GM23248 (cell line): Measurements from ENCODE around the gene FXR1. TPM values are rescaled to one million over a fixed set of nuclear protein-coding genes. Genes with fewer than 3 reads are reported as not detected.
A peak's percentile ranks its signal among the peaks of the same experiment; 100 is the strongest.

ENCODE experiments used
- DNase-seq: peaks from one replicate; pipeline ENCODE4 v3.0.0-alpha.2; 2015
- H2AFZ ChIP-seq: fragments of 200-600 bp; sonication (generic); 2 replicates; pipeline ENCODE4 v1.6.1; 2016; ENCODE audit warnings: antibody characterized with exemption
- H3F3A ChIP-seq: fragments of 200-600 bp; sonication (generic); 2 replicates; pipeline ENCODE4 v1.6.1; 2016; ENCODE audit warnings: mild to moderate bottlenecking, antibody characterized with exemption, mixed run types; ENCODE audit not compliant: insufficient read depth
- H3K27ac ChIP-seq: fragments of 200-600 bp; sonication (generic); 2 replicates; pipeline ENCODE4 v1.5.1; 2016; ENCODE audit warnings: mild to moderate bottlenecking
- H3K27me3 ChIP-seq: fragments of 200-600 bp; sonication (generic); replicated peaks from 2 replicates; pipeline ENCODE4 v1.6.1; 2016; ENCODE audit warnings: mild to moderate bottlenecking; ENCODE audit not compliant: insufficient read depth
- H3K36me3 ChIP-seq: fragments of 200-600 bp; sonication (generic); 2 replicates; pipeline ENCODE4 v1.6.1; 2016; ENCODE audit warnings: low read depth, mild to moderate bottlenecking
- H3K4me1 ChIP-seq: fragments of 200-600 bp; sonication (generic); 2 replicates; pipeline ENCODE4 v1.6.1; 2016; ENCODE audit warnings: mild to moderate bottlenecking; ENCODE audit not compliant: insufficient read depth
- H3K4me2 ChIP-seq: fragments of 200-600 bp; sonication (generic); one replicate; pipeline ENCODE4 v1.6.1; 2016; ENCODE audit warnings: mild to moderate bottlenecking; ENCODE audit not compliant: unreplicated experiment
- H3K4me3 ChIP-seq: fragments of 200-600 bp; sonication (generic); 2 replicates; pipeline ENCODE4 v1.5.1; 2016; ENCODE audit warnings: mild to moderate bottlenecking
- H3K79me2 ChIP-seq: fragments of 200-600 bp; sonication (generic); 2 replicates; pipeline ENCODE4 v1.6.1; 2016; ENCODE audit warnings: mild to moderate bottlenecking; ENCODE audit not compliant: insufficient read depth
- H3K9ac ChIP-seq: fragments of 200-600 bp; sonication (generic); 2 replicates; pipeline ENCODE4 v1.6.1; 2016; ENCODE audit warnings: mild to moderate bottlenecking
- H3K9me2 ChIP-seq: fragments of 200-600 bp; sonication (generic); 2 replicates; pipeline ENCODE4 v1.6.1; 2016; ENCODE audit warnings: mixed run types, mild to moderate bottlenecking, moderate library complexity; ENCODE audit not compliant: insufficient read depth
- H3K9me3 ChIP-seq: fragments of 200-600 bp; sonication (generic); one replicate; pipeline ENCODE4 v1.6.1; 2017; ENCODE audit warnings: low read depth
- H4K20me1 ChIP-seq: fragments of 200-600 bp; sonication (generic); 2 replicates; pipeline ENCODE4 v1.6.0; 2016; ENCODE audit not compliant: insufficient read depth
- EZH2 ChIP-seq: fragments of 200-600 bp; sonication (generic); IDR thresholded peaks from 2 replicates; pipeline ENCODE4 v1.6.1; 2018; ENCODE audit warnings: antibody characterized with exemption, mild to moderate bottlenecking; ENCODE audit not compliant: insufficient read depth, poor library complexity, severe bottlenecking
- EZH2phosphoT487 ChIP-seq: fragments of 200-600 bp; sonication (generic); IDR thresholded peaks from 2 replicates; pipeline ENCODE4 v1.6.1; 2018; ENCODE audit warnings: antibody characterized with exemption, moderate library complexity, mild to moderate bottlenecking, low read depth; ENCODE audit not compliant: insufficient read depth
- WGBS, 2 experiments: methylation state at CpG; one replicate each; pipeline ENCODE4 v1.1.6; 2015 to 2017; ENCODE audit warnings: low lambda C conversion rate in 2 of 2, low coverage in 1 of 2; ENCODE audit errors: missing lambda C conversion rate in 2 of 2; 5-methylcytosine and 5-hydroxymethylcytosine counted together
- in situ Hi-C: fragments of 300-500 bp; cut with MboI; formaldehyde crosslinking; loops from 2 replicates; pipeline ENCODE4 v1.15.0; 2020
- polyA plus RNA-seq: library from polyadenylated mRNA; unstranded; fragments of >200 nt; fragmentation: Nextera tagmentation; extraction: Ambion mirVana; gene quantifications from 2 replicates; pipeline ENCODE4 v1.2.1, GENCODE V29; 2016
- total RNA-seq: library from RNA; depleted of rRNA; stranded (reverse); fragments of >200 nt; shearing (Covaris generic); gene quantifications from 2 replicates; pipeline ENCODE4 v1.2.3, GENCODE V29; 2014

The FXR1 gene
- total and polyA plus RNA-seq, 2 experiments from 2014 or later: 36.3 to 105 TPM

GRCh38 chr3:181006541-181006940, 94.1 kb downstream of the FXR1 start:
- H4K20me1 ChIP-seq: no peaks in the 10 kb centered on the region
- no peak overlapping the region for H3K4me2 ChIP-seq
- peak; percentile 10 for DNase-seq
- no peaks in the 10 kb centered on the region for H3K9me3 ChIP-seq
- H2AFZ ChIP-seq: no peak overlapping the region
- H3K4me1 ChIP-seq: no peaks in the 10 kb centered on the region
- in situ Hi-C loops: no loop called here
- TF ChIP-seq EZH2phosphoT487 (no peak), EZH2 (no peak)
- 44 to 56% methylated on average over 7 of the region's 7 CpGs for WGBS, 2 experiments
- H3K36me3 ChIP-seq: no peaks in the 10 kb centered on the region
- no peaks in the 10 kb centered on the region for H3F3A ChIP-seq
- H3K27me3 ChIP-seq: no peaks in the 10 kb centered on the region
- no peaks in the 10 kb centered on the region for H3K79me2 ChIP-seq
- no peak overlapping the region for H3K4me3 ChIP-seq
- H3K9me2 ChIP-seq: no peaks in the 10 kb centered on the region
- no peak overlapping the region for H3K9ac ChIP-seq
- no peak overlapping the region for H3K27ac ChIP-seq

GRCh38 chr3:181007262-181007661, 94.8 kb downstream of the FXR1 start:
- in situ Hi-C loops: no loop called here
- Histone ChIP-seq H2AFZ (no peak overlapping the region), H3K27me3 (no peaks in the 10 kb centered on the region), H3K9me2 (no peaks in the 10 kb centered on the region), H3K9me3 (no peaks in the 10 kb centered on the region), H3K36me3 (no peaks in the 10 kb centered on the region), H3K79me2 (no peaks in the 10 kb centered on the region), H3K4me3 (no peak overlapping the region), H3K27ac (no peak overlapping the region), H3K4me2 (no peak overlapping the region), H4K20me1 (no peaks in the 10 kb centered on the region), H3F3A (no peaks in the 10 kb centered on the region), H3K4me1 (no peaks in the 10 kb centered on the region), H3K9ac (no peak overlapping the region)
- no peak for TF ChIP-seq EZH2
- TF ChIP-seq EZH2phosphoT487: no peak
- WGBS, 2 experiments: 77 to 90% methylated on average over 3 of the region's 3 CpGs
- DNase-seq: no peak

- Histone ChIP-seq H3K79me2 (no peaks in the 10 kb centered on the region), H3K9me3 (no peaks in the 10 kb centered on the region), H3K9me2 (no peaks in the 10 kb centered on the region), H3K4me2 (no peak overlapping the region), H3K4me1 (no peaks in the 10 kb centered on the region), H3K27me3 (no peaks in the 10 kb centered on the region), H4K20me1 (no peaks in the 10 kb centered on the region), H3F3A (no peaks in the 10 kb centered on the region), H3K27ac (no peak overlapping the region), H3K36me3 (no peaks in the 10 kb centered on the region), H3K4me3 (no peak overlapping the region), H3K9ac (no peak overlapping the region), H2AFZ (no peak overlapping the region)
- TF ChIP-seq EZH2 (no peak), EZH2phosphoT487 (no peak)
- in situ Hi-C loops: no loop called here
- DNase-seq: no peak
- 0% methylated on average over 1 of the region's 1 CpG for WGBS, 2 experiments
These were observed 96.3 kb downstream of the FXR1 start for GRCh38 chr3:181008796-181009195.

GRCh38 chr3:181009225-181009624, 96.8 kb downstream of the FXR1 start:
- Histone ChIP-seq H3K9ac (no peak overlapping the region), H3K9me3 (no peaks in the 10 kb centered on the region), H3K9me2 (no peaks in the 10 kb centered on the region), H3K27me3 (no peaks in the 10 kb centered on the region), H3K4me2 (no peak overlapping the region), H3K4me1 (no peaks in the 10 kb centered on the region), H3K79me2 (no peaks in the 10 kb centered on the region), H3K36me3 (no peaks in the 10 kb centered on the region), H3F3A (no peaks in the 10 kb centered on the region), H3K4me3 (no peak overlapping the region), H4K20me1 (no peaks in the 10 kb centered on the region), H2AFZ (no peak overlapping the region), H3K27ac (no peak overlapping the region)
- DNase-seq: no peak
- TF ChIP-seq EZH2phosphoT487: no peak
- no peak for TF ChIP-seq EZH2
- in situ Hi-C loops: no loop called here
- WGBS, 2 experiments: 36 to 43% methylated on average over 5 of the region's 5 CpGs

- DNase-seq: no peak
These were observed 105.2 kb downstream of the FXR1 start for GRCh38 chr3:181017690-181018089.

More at GRCh38 chr3:181017690-181018089, 105.2 kb downstream of the FXR1 start:
- Histone ChIP-seq H3K79me2 (no peaks in the 10 kb centered on the region), H3K27me3 (no peaks in the 10 kb centered on the region), H4K20me1 (no peaks in the 10 kb centered on the region), H3K4me3 (no peak overlapping the region), H3K9ac (no peak overlapping the region), H3F3A (no peaks in the 10 kb centered on the region), H3K9me3 (no peaks in the 10 kb centered on the region), H3K27ac (no peak overlapping the region), H3K36me3 (no peaks in the 10 kb centered on the region), H3K9me2 (no peaks in the 10 kb centered on the region), H3K4me2 (no peak overlapping the region), H2AFZ (no peak overlapping the region), H3K4me1 (no peaks in the 10 kb centered on the region)
- 39 to 48% methylated on average over 2 of the region's 2 CpGs for WGBS, 2 experiments
- in situ Hi-C loops: no loop called here
- no peak for TF ChIP-seq EZH2phosphoT487
- TF ChIP-seq EZH2: no peak
